Duodenal mucosa (tissue), 2 donors: ENCODE measurements around the gene ABCA5.

Source experiments
- H3K27ac ChIP-seq: one replicate; pipeline ENCODE4 v1.7.0; 2013; ENCODE audit warnings: low read depth, low read length
- H3K27me3 ChIP-seq, 2 donors: one replicate each; pipeline ENCODE4 v1.7.0; 2013; ENCODE audit warnings: low read length in 2 of 2, control low read depth in 1 of 2; ENCODE audit not compliant: insufficient read depth in 2 of 2, control insufficient read depth in 1 of 2
- H3K36me3 ChIP-seq, 2 donors: one replicate each; pipeline ENCODE4 v1.7.0; 2013; ENCODE audit warnings: low read length in 2 of 2, control low read depth in 1 of 2; ENCODE audit not compliant: insufficient read depth in 2 of 2, control insufficient read depth in 1 of 2
- H3K4me1 ChIP-seq, 2 donors: one replicate each; pipeline ENCODE4 v1.7.0; 2013; ENCODE audit warnings: low read length in 2 of 2, control low read depth in 1 of 2; ENCODE audit not compliant: insufficient read depth in 2 of 2, control insufficient read depth in 1 of 2
- H3K4me3 ChIP-seq, 2 donors: one replicate each; pipeline ENCODE4 v1.7.0; 2013; ENCODE audit warnings: low read length in 2 of 2, low read depth in 1 of 2
- H3K9ac ChIP-seq, 2 donors: one replicate each; pipeline ENCODE4 v1.7.0; 2013; ENCODE audit warnings: low read length in 2 of 2, low read depth in 1 of 2
- H3K9me3 ChIP-seq, 2 donors: one replicate each; pipeline ENCODE4 v1.7.0; 2013; ENCODE audit warnings: low read length in 2 of 2, control low read depth in 1 of 2; ENCODE audit not compliant: control insufficient read depth in 1 of 2

ABCA5 gene

GRCh38 chr17:69350911-69351310 lies 24.0 kb upstream of the ABCA5 start:
- no peak overlapping the region for H3K4me3 ChIP-seq
- no peaks in the 10 kb centered on the region for H3K36me3 ChIP-seq
- no peaks in the 10 kb centered on the region for H3K27me3 ChIP-seq
- peaks cover 0 to 4% of the 10 kb centered on the region in 2 donors for H3K9me3 ChIP-seq
- no peak overlapping the region for H3K9ac ChIP-seq
- H3K4me1 ChIP-seq: no peaks in the 10 kb centered on the region
- no peak overlapping the region for H3K27ac ChIP-seq

DNA sequence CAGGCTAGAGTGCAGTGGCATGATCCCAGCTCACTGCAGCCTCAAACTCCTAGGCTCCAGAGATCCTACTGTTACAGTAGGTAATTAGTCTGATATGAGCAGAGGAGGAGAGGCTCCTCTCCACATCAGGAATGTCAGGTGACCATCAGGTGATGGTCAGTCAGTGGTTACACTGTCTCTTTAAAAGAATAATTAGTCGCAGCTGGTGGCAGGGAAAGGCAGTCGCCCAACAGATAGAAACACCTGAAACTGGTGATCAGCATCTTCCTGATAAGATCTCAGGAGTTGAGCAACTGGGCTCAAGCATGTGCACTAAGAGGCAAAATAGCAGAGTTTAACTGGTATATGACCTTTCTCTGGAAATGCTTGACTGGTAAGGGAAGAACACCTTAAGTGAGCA lies 21.5 kb upstream of the ABCA5 start:
- H3K4me3 ChIP-seq: no peak overlapping the region
- H3K27me3 ChIP-seq: no peaks in the 10 kb centered on the region
- no peaks in the 10 kb centered on the region for H3K4me1 ChIP-seq
- H3K9me3 ChIP-seq: peaks cover 0 to 4% of the 10 kb centered on the region in 2 donors
- H3K36me3 ChIP-seq: no peaks in the 10 kb centered on the region
- no peak overlapping the region for H3K9ac ChIP-seq
- H3K27ac ChIP-seq: no peak overlapping the region

GRCh38 chr17:69346766-69347165 lies 19.8 kb upstream of the ABCA5 start:
- Histone ChIP-seq H3K27me3 (no peaks in the 10 kb centered on the region), H3K36me3 (no peaks in the 10 kb centered on the region)

GRCh38 chr17:69344939-69345338 lies 18.0 kb upstream of the ABCA5 start:
- H3K27ac ChIP-seq: no peak overlapping the region
- H3K9ac ChIP-seq: no peak overlapping the region
- no peaks in the 10 kb centered on the region for H3K36me3 ChIP-seq
- H3K9me3 ChIP-seq: peaks cover 0 to 4% of the 10 kb centered on the region in 2 donors
- no peaks in the 10 kb centered on the region for H3K27me3 ChIP-seq
- no peaks in the 10 kb centered on the region for H3K4me1 ChIP-seq
- no peak overlapping the region for H3K4me3 ChIP-seq

More at GRCh38 chr17:69346766-69347165, 19.8 kb upstream of the ABCA5 start:
- no peak overlapping the region for H3K4me3 ChIP-seq
- no peak overlapping the region for H3K27ac ChIP-seq
- H3K9ac ChIP-seq: no peak overlapping the region
- peaks cover 0 to 4% of the 10 kb centered on the region in 2 donors for H3K9me3 ChIP-seq
- no peaks in the 10 kb centered on the region for H3K4me1 ChIP-seq

GRCh38 chr17:69342896-69343644 lies 16.1 kb upstream of the ABCA5 start:
- no peak overlapping the region for H3K9ac ChIP-seq
- no peak overlapping the region for H3K27ac ChIP-seq
- no peaks in the 10 kb centered on the region for H3K27me3 ChIP-seq
- no peak overlapping the region for H3K4me3 ChIP-seq
- H3K4me1 ChIP-seq: peaks cover 0 to 4% of the 10 kb centered on the region in 2 donors
- H3K9me3 ChIP-seq: no peaks in the 10 kb centered on the region
- no peaks in the 10 kb centered on the region for H3K36me3 ChIP-seq

DNA sequence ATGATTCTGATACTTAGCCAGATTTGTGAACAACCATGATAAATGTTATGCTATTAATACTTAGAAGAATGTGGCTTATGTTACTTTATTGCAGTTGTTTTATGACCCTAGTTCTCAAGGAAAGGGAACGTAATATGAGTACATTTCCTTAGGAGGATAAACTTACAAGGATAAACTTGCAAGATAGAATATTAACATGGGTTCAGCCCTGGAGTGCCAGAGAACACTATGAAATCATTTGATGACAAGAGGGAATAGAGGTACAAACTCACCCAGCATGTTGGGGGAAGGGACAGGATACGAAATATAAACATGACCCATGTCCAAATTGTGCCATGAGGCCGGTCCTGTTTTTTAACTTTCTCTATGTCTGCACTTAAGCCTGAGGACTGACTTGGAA lies 13.0 kb upstream of the ABCA5 start:
- H3K9me3 ChIP-seq: no peaks in the 10 kb centered on the region
- H3K9ac ChIP-seq: no peak overlapping the region
- H3K4me1 ChIP-seq: peaks cover 0 to 4% of the 10 kb centered on the region in 2 donors
- H3K36me3 ChIP-seq: no peaks in the 10 kb centered on the region
- H3K4me3 ChIP-seq: no peak overlapping the region
- no peak overlapping the region for H3K27ac ChIP-seq
- no peaks in the 10 kb centered on the region for H3K27me3 ChIP-seq

GRCh38 chr17:69336996-69337395 lies 10.1 kb upstream of the ABCA5 start:
- Histone ChIP-seq H3K27ac (no peak overlapping the region), H3K36me3 (no peaks in the 10 kb centered on the region), H3K27me3 (no peaks in the 10 kb centered on the region), H3K4me3 (no peak overlapping the region), H3K9me3 (no peaks in the 10 kb centered on the region), H3K4me1 (peaks cover 0 to 4% of the 10 kb centered on the region in 2 donors), H3K9ac (no peak overlapping the region)

DNA sequence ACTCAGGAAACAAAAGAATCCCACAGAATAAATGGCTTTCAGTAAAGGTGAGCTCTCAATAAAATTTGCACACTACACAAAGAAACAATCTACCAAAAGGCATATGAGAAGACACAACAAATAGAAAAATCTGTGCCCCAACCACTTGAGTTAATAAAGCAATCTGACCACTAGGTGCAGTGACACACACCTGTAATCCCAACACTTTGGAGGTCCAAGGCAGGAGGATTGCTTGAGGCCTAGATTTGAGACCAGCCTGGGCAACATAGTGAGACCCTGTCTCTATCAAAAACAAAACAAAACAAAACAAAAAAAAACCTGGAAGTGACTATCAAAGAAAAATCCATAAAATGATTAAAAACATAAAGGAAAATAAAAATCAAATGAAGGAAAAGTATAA lies 9.6 kb upstream of the ABCA5 start:
- H3K9ac ChIP-seq: no peak overlapping the region
- H3K27me3 ChIP-seq: no peaks in the 10 kb centered on the region
- no peaks in the 10 kb centered on the region for H3K9me3 ChIP-seq
- H3K4me3 ChIP-seq: no peak overlapping the region
- H3K27ac ChIP-seq: no peak overlapping the region
- peaks cover 0 to 4% of the 10 kb centered on the region in 2 donors for H3K4me1 ChIP-seq
- no peaks in the 10 kb centered on the region for H3K36me3 ChIP-seq

GRCh38 chr17:69335058-69335457 lies 8.1 kb upstream of the ABCA5 start:
- Histone ChIP-seq H3K27me3 (no peaks in the 10 kb centered on the region), H3K9me3 (no peaks in the 10 kb centered on the region), H3K4me3 (no peak overlapping the region), H3K9ac (no peak overlapping the region), H3K4me1 (peaks cover 0 to 4% of the 10 kb centered on the region in 2 donors), H3K36me3 (no peaks in the 10 kb centered on the region), H3K27ac (no peak overlapping the region)

DNA sequence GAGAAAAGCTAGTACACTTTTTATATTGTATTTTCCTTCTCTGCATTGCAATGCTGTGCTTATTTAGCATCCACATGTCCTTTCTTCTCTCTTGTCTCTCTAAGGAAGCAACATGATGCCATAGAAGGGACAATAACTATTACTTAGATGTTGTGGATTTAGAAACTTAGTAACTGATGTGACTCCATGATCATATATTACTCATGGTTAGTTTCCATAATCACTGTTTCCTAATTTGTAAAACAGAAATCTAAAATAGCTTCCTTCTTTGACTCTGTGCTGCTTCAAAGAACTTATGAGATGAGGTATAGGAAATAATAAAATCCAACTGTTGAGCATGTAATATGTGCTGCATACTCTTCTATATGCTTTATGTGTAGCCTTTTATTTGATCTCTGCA lies 6.6 kb upstream of the ABCA5 start:
- no peak overlapping the region for H3K4me3 ChIP-seq
- H3K27me3 ChIP-seq: no peaks in the 10 kb centered on the region
- no peak overlapping the region for H3K9ac ChIP-seq
- H3K4me1 ChIP-seq: no peaks in the 10 kb centered on the region
- H3K9me3 ChIP-seq: no peaks in the 10 kb centered on the region
- no peak overlapping the region for H3K27ac ChIP-seq
- H3K36me3 ChIP-seq: no peaks in the 10 kb centered on the region
